SHP77 treated with DMSO at 0.1 percent for 48 hours (cell line): ENCODE results near the gene EIF4G1.

Experiments used
- DNase-seq: peaks from one replicate; lab custom pipeline; 2025; lab: John Stamatoyannopoulos, UW

EIF4G1 gene

DNA sequence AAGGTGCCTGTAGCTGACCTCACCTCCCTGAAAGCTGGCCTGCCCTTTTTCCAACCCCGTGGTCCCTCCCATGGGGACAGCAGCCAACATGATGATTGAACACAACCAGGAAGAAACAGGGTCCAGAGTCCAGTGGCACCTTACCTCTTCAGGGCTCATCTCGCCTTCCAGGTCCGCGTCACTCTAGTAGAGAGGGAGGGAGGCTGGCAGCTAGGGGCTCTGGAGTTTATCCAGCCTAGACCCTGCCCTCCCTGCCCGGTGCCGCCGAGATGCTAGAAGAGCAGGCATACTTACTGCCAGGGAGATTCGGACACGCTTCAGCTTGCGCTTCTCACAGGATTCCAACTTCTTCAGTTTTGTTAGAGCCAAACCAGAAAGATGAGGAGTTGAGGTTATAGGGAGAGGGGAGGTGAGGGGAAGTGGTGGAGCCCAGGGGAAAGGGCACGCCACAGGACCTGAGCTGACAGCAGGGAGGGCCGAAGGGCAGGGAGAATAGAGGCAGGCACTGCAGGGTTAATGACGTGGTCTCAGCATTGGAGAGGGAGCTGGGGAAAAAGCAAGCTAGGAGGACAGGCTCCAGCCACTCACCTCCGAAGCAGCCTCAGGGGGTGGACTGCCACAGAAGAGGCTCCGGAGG lies 37.9 kb downstream of the EIF4G1 start:
- no peak for DNase-seq

DNA sequence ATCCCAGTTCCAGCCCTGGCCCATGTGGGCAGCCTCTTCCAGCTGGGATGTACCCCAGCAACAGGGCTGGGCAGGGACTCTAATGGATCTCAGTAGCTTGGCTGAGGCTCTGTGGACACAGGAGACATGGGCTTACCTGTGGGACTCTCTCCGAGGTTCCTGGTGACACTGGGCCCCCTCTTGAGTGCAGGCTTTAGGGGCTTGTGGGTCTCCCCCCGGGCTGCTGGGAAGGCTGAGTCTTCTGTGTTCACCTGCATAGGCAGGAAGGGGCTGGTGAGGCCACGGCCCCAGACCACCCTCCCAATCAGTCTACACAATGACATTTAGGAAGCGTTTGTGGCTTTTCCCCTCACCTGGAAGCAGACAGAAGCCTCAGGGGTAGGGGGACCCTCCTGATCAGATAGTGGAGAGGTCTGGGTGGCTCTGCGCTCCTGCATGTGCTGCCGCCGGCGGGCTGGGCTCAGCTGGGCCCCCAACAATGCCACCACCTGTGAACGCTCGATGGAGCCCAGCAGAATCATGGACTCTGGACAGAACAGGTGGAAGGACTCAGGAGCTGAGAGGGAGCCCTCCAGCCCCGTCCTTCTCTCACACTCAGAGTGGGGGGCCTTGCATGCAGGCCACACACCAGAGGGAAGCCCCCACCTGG lies 38.6 kb downstream of the EIF4G1 start:
- DNase-seq, result no peak

DNA sequence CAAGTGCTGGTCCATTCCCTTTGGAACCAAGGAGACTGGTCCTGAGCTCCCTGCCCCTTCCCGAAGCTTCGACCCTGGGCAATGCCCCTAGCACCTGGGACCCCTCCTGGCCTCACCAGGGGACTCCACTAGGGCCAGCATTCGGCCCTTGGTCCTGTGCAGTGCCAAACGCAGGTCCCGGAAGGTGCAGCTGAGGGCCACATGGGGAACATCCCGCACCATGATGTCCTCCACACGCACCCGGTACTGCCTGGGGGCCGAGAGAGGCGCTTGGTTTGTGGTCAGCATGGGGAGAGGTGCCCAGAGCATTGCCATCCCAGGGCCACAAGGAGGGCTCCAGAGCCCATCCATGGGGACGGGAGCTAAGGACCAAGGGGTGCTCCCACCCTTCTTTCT lies 39.1 kb downstream of the EIF4G1 start:
- no peak for DNase-seq

DNA sequence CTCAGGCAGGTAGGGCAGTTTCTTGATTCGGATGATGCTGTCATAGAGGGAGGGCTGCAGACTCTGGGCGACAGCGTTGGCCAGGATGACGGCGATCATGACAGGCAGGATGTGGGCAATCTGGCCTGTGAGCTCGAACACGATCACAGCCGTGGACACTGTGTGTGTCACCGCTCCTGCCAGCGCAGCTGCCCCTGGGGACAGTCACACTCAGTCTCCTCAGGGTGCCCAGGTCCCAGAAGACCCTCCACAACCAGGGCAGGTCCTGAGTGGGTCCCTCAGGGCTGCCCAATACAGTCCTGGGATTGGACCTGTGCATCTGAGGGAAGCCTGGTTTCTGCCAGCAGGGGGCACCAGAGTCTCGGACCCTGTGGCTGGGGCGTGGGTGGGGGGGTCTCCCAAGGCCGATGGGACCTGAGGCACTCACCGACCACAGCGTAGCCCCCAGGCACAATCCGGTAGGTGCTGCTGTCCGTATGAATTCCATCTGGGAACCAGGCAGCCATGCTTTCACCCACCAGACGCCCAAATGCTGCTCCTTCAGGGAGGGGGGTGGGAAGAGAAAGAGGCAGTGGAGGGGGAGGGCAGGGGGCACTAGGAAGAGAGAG lies 39.8 kb downstream of the EIF4G1 start:
- no peak for DNase-seq

DNA sequence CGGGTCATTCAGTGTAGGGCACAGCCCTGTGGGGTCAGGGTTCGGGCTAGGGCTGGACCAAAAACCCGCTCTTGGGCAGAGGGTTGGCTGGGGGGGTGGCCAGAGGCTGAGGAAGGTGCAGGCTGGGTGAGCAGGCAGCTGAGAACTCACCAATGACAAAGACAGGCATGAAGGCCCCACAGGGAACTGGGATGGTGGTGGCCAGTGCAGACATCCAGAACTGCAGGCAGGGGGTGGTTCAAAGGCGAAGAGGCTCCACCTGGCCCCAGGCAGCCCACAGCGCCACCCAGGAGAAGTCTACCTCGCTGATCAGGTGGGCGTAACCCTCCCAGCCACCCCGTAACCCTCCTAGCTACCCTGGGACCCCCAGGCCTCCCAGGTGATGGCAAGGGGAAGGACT lies 40.3 kb downstream of the EIF4G1 start:
- DNase-seq, result no peak

DNA sequence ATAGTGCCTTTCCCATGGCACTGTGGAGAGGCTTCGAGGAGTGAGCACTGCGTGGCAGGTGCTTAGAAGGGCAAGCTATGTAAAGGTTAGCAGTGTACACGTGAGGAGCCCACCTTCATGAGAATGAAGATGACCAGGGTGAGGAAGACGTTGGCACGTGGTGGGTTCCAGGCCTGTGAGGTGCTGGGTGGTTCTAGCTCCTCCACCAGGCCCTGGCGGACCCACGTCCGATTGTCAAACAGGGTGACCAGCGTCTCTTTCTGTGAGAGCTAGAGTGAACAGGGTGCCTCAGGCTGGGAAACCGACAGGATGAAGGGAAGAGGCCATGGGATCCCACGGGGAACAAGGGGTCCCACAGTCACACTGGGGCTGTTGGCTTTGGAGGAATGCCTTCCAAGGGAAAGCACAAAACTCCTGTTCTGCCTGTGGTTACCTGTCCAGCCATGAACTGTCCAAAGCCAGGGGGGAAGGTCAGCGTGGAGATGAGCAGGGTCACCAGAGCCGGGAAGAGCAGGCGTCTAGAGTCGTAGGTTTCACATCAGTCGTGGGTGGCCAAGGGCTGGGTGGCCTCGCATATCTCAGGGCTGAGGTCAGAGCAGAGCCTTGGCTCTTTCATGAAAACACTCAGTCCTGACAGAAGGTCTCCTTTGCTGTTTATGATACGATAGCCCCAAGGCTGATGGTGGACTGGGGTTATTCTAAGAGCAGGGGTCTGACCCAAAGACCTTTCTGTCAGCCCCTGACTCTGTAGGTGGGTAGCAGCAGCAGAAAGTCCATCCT lies 41.0 kb downstream of the EIF4G1 start:
- DNase-seq, result no peak

DNA sequence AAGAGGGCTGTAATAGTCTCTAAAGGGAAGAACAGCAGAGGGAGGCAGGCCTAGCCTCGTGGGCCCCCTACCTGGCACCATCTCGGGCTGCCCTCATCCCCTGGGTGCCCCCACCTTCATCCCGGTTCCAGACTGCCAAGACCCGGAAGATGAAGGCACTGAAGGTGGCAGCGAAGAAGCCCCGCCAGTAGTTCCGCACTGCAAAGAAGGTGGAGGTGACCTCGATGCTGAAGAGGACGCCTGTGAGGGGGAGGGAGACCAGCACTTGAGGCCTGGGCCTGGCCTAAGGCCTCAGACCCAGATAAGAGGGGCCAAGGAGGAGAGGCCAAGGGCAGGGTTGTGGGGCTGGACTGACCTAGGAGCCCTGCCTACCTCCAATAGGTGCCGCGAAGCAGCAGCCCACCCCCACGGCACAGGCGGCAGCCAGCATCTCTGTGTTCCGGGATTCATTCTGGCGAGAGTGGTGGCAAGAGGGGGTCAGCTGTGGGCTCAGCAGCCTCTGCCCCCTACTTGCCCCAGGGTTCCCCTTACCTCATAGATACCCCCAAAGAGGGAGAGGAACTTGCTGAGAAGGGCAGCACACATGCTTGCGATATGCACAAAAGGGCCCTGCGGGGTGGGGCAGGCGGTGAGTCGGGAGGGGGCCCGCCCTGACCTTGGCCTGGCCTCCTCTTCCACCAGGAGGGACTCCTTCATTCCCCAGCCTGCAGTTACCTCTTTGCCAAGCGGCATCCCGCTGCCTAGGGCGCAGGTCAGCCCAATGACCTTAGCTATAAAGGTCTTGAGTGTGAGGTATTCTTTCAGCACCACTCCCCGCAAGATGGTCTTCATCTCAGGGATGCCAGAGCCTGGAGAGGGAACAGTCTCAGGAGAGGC lies 43.1 kb downstream of the EIF4G1 start:
- no peak for DNase-seq

DNA sequence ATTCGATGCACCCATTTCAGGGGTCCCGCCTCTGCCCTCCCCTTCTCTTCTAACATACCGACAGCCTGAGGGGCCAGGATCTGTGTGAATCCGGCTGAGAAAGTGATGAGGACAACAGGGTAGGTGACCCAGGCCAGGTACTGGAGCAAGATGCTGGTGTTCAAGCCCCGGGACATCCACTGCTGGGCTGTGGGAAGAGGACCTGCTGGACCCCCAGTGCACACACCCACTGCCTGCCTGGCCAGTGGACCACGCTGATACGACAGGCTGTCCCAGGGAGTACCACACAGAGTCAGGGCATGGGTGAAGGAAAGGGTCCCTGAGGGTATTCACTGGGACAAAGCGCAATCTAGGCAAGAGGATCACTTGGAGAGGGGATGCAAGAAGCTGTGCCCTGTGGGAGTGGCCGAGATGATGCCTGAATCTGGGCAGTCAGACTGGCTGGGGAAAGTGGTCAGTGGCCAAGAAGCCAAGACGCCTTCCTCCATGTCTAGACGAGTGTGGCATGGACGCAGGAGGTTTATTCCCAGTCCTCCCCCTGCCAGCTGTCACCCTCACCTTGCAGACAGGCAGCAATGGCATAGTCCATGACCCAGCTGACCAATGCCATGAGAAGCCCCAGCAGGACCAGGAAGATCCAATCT lies 43.8 kb downstream of the EIF4G1 start:
- DNase-seq, result no peak

DNA sequence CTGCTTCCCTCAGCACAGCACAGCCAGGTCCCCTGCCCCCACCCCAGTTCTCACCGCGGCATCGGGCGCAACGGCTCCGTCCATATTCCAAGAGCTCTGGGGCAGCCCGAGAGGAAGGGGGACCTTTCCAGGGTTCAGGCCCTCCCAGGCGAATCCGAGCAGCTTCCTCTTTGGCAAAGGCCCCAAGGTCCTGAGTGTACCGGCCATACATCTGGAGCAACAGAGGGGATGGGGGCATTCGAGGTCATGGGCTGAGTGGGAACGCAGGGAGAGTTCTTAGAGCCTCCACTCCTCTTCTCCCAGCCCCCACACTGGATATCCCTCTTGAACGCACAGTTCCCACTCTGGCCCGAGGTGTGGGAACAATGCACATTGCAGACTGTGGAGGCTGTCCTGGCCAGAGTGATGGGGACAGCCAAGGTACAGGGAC lies 44.5 kb downstream of the EIF4G1 start:
- no peak for DNase-seq

DNA sequence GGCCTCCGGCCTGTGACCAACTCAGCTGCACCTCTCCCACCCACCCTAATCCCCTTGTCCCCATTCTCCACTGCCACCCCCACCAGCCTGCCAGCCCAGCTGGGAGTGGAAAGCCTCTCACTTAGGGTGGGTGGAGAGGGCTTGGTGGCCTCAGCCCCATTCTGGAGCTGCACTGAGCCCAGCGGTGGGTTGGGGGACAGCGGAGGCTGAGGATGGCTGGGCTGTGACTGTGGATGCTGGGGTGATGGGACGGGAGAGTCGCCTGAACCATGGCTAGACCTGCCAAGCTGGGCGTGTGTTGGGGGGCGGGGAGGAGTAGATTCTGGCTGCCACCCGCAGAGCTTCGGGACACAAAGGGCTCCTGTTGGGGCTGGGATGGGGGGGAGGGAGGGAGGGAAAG lies 45.2 kb downstream of the EIF4G1 start:
- no peak for DNase-seq

DNA sequence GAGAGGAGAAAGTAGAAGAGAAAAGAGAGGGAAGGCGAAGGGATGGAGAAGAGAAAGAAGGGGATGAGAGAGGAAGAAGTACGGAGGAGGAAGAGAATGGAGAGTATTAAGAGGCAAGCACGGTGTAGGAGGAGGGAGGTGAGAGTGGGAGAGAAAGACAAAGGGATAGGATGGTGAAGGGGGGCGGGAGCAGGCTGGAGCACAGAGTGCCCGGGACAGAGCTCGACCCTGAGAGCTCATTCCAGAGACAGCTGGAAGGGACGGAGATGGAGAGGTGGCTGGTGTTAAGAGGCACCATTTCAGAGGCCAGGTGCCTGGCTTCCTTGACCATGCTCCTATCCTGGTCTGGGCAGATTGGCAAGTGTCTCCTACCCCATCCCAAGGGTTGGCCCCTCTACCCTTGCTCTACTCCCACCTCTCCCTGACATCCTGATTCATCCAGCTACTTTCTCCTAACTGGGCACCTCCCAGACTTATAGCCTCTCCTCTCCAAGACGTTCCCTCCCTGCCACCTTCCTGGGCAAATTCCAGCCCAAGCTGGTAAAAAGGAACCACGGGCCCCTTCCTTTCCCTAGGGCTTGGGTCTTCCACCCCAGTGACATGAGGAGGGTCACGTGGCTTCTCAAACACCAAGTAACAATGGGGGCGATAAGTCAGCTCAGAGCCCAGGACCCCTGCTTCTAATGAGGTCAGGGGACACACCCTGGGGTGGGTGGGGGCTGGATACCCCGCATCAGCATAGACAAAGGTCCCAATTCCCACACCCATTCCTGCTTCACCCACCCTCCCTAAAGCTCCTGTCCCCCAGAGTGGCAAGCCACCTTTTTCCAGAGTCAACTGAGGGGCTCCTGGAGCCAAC lies 45.9 kb downstream of the EIF4G1 start:
- no peak for DNase-seq

DNA sequence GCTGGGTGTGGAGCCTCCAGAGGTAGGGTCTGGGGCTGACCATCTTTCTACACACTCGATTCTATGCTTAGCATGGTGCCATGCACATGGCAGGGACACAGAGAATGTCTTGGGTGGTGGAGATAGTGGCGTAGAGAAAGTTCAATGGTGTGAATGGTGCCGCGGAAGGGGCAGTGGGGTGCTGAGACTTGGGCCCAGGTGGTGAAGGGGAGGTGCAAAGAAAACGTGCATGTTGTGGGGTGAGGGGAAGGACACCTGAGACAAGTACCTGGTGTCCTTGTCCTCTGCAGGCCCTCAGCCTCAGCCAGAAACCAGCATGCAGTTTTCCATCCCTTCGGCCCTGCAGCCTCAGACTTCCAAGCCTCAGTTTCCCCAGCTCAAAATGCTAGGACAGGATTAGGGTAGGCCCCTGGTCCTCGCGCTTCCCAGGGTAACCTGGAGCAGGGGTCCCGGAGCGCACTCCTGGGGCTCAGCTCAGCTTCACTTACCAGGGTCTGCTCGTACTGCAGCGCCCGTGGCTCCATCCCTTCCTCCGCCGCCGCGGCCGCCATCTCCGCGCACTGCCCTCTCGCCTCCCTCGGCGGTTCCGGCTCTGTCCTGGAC lies 46.6 kb downstream of the EIF4G1 start:
- DNase-seq, result no peak

DNA sequence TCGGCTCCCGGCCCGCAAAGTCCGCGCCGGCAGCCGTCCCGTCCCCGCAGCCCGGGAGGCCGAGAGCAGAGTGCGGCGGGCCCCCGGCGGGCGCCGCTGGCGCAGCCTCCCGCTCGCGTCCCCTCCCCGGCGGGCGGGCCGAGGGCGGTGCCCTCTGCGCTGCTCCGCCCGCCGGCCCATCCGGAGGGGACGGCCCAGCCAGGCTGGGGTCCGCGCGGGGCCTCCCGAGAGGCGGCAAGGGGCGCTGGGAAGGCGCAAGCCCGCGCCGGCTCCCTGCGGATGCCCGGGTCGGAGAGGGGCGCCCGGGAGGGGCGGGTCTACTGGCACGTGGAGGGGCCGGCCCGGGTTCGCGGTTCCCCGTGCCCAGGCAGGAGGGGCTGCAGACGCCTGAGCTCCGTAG lies 47.1 kb downstream of the EIF4G1 start, which contains the start of the genes CLCN2 and POLR2H:
TSS of gene CLCN2 (minus strand) at position 74 of the 400 bp plus-strand sequence. CDS start 126 bp downstream, outside the sequence.
TSS of gene POLR2H (plus strand) at position 179 of the 400 bp plus-strand sequence. CDS start 1,783 bp downstream, outside the sequence.
- DNase-seq, result no peak

DNA sequence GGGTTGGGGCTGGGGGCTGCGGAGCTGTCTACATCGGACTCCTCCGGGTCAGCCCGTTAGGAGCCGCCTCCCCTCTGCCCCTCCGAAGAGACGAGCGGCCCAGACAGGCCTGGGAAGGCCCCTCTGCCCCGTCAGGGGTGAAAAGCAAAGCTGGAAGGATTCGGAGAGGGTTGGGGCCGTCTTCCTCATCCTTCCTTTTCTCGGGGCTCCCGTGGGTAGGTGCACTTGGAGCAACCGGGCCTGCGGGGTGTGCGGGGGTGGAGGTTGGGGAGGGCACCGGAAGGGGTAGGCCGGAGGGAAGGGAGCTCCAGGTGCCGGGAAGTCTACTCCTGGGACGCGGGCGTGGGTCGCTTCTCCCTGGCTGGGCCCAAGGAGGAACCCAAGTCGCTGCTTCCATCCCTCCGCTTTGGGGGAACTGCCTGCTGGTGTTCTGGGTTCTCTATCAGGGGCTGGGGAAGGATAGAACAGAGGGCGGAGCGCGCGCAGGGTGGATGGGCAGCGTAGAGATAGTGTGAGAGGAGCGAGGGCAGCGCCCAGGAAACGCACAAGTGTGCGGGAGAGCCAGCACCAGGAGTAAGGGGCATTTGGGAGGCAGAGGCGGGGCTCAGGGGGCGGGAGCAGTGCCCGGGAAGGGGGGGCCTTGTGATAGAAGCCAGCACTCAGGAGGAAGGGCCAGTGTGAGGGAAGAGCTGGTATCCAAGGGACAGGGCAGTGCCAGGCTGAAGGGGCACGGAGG lies 47.7 kb downstream of the EIF4G1 start:
- DNase-seq, result no peak

DNA sequence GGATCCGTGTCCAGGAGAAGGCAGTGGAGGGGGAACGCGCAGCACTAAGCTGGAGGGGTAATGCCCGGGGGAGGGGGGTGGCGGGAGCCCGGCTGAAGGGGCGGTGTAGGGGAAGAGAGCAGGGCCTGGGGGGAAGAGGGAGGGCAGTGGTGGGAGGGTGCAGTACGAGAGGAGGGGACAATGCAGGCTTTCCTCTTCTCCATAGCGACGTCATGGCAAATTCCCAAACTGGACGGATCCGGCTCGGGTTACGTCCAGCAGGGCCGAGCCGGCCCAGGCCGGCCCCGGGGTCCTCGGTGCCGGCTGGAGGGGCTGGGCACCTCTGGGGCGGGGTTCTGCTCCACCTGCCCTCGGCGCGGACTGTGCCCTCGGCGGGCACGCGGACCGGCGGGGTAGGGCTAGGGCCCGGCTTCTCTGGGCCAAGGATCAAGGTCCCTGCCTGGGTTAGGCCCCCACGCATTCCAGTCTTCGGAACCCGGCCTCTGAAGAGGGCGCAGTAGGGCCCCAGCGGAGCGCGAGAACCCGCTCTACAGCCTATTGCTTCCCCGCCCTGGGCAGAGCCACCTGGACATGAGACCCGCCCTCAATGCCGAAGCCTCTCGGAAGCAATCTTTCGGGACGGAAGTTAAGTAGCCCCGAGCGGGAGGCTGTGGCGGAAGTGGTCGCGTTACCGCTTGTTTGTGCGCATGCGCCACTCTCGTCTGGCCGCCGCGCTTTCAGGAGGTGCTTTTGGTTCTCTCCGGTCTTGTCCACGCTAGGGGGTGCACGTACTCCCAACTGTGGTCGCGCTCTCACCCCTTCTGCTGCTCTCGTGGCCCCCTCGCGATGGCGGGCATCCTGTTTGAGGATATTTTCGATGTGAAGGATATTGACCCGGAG lies 48.5 kb downstream of the EIF4G1 start:
- peak; percentile 94 for DNase-seq

DNA sequence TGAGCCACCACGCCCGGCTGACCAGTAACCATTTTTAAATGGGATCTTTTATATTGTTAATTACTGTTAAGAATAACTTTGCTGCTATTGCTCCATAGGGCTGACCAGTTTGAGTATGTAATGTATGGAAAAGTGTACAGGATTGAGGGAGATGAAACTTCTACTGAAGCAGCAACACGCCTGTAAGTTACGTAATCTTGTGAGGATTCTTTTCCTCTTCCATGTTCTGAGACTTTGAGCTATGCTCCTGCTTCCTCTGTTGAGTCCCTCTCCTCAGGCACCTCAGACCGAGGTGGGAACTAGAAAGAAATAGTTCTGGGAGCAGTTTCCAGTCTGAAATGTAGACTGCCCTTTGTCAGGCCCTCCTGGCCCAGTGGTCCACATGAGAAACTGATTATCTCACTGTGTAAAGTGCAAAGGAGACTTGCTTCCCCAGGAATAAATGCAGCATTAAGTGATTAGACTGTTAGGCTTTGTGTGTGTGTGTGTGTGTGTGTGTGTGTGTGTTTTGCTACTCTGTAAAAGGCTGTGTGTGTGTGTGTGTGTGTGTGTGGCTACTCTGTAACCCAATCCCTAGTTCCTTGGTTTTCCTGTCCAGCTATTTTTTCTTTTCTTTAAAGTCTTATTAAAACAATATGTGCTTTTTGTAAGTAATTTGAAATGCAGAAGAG lies 52.3 kb downstream of the EIF4G1 start:
- DNase-seq, result no peak

DNA sequence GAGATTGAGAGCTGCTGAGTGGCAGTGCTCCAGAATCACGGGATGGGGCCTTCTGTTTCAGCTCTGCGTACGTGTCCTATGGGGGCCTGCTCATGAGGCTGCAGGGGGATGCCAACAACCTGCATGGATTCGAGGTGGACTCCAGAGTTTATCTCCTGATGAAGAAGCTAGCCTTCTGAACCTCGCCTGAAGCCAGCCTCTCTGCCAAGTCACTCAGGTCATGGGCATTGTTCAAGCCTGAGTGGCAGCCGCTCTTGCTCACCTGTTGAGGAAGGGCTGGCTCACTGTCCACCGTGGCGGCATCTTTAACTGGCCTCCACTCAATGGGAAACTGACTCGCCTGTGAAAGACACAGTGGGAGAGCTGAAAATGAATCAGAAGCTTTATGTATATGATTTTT lies 53.7 kb downstream of the EIF4G1 start:
- no peak for DNase-seq
